GM21515 (cell line): ENCODE measurements around the gene RAD51B.
A peak's percentile ranks its signal among the peaks of the same experiment; 100 is the strongest.

Source experiments
- ATAC-seq: cut with Tn5 transposase; IDR thresholded peaks from one replicate; pipeline ENCODE4 v1.9.1; 2021; ENCODE audit not compliant: unreplicated experiment

The RAD51B gene

GRCh38 chr14:68312884-68313610 is 493.5 kb downstream of the RAD51B start:
- ATAC-seq, result peak; percentile 82

GRCh38 chr14:68314642-68315041 is 495.1 kb downstream of the RAD51B start:
- no peak for ATAC-seq

- no peak for ATAC-seq
Measured at GRCh38 chr14:68315081-68315480, 495.5 kb downstream of the RAD51B start.

GRCh38 chr14:68316078-68316868 is 496.7 kb downstream of the RAD51B start:
- ATAC-seq, result no peak

- no peak for ATAC-seq
Measured at GRCh38 chr14:68317239-68317638, 497.7 kb downstream of the RAD51B start.

- ATAC-seq, result no peak
Measured at GRCh38 chr14:68318828-68319227, 499.2 kb downstream of the RAD51B start.

GRCh38 chr14:68320495-68320894 is 500.9 kb downstream of the RAD51B start:
- ATAC-seq, result no peak

GRCh38 chr14:68322940-68323620 is 503.5 kb downstream of the RAD51B start:
- ATAC-seq, result no peak

- ATAC-seq, result no peak
Measured at GRCh38 chr14:68325267-68325807, 505.8 kb downstream of the RAD51B start.

- no peak for ATAC-seq
Measured at GRCh38 chr14:68327231-68327630, 507.7 kb downstream of the RAD51B start.

- ATAC-seq, result no peak
Measured at GRCh38 chr14:68328509-68328908, 508.9 kb downstream of the RAD51B start.

- no peak for ATAC-seq
Measured at GRCh38 chr14:68331426-68331825, 511.8 kb downstream of the RAD51B start.

GRCh38 chr14:68331991-68332390 is 512.4 kb downstream of the RAD51B start:
- no peak for ATAC-seq

GRCh38 chr14:68333262-68333661 is 513.7 kb downstream of the RAD51B start:
- ATAC-seq, result peak; percentile 57

- no peak for ATAC-seq
Measured at GRCh38 chr14:68335312-68335711, 515.7 kb downstream of the RAD51B start.

GRCh38 chr14:68336165-68336564 is 516.6 kb downstream of the RAD51B start:
- ATAC-seq, result no peak

- no peak for ATAC-seq
Measured at GRCh38 chr14:68337279-68337678, 517.7 kb downstream of the RAD51B start.

GRCh38 chr14:68340262-68340661 is 520.7 kb downstream of the RAD51B start:
- no peak for ATAC-seq

GRCh38 chr14:68341411-68342212 is 522.0 kb downstream of the RAD51B start:
- ATAC-seq, result no peak

GRCh38 chr14:68342216-68342763 is 522.7 kb downstream of the RAD51B start:
- ATAC-seq, result no peak
